Neural cell (in vitro differentiated cells): ENCODE data around the gene RGL3.

Experiments used
- EP300 ChIP-seq: fragments of 450-650 bp; conservative IDR thresholded peaks from 2 replicates; pipeline ENCODE4 v1.6.1; 2014; ENCODE audit warnings: antibody characterized with exemption, mild to moderate bottlenecking, moderate library complexity; ENCODE audit not compliant: poor library complexity, severe bottlenecking
- EZH2 ChIP-seq: fragments of 200-600, 300-800 bp; shearing (Covaris generic), sonication (generic); IDR thresholded peaks from 2 replicates; pipeline ENCODE4 v1.6.1; 2014; ENCODE audit warnings: antibody characterized with exemption, low read length, borderline replicate concordance, mild to moderate bottlenecking; ENCODE audit not compliant: insufficient read depth, poor library complexity, severe bottlenecking
- POLR2AphosphoS5 ChIP-seq: IDR thresholded peaks from 2 replicates; pipeline ENCODE4 v1.6.1; 2012
- TAF1 ChIP-seq: IDR thresholded peaks from 2 replicates; pipeline ENCODE4 v1.6.1; 2012; ENCODE audit warnings: low read depth
- TF ChIP-seq, protein P1 (sequence below): fragments of 450-650 bp; IDR thresholded peaks from 2 replicates; pipeline ENCODE4 v1.5.1; 2014; ENCODE audit warnings: antibody characterized with exemption, mild to moderate bottlenecking, moderate library complexity; ENCODE audit not compliant: poor library complexity, severe bottlenecking
- TF ChIP-seq, protein P2 (sequence below): IDR thresholded peaks from 2 replicates; pipeline ENCODE4 v1.6.1; 2012; ENCODE audit warnings: borderline replicate concordance

GRCh38 chr19:11446652-11447301 is 27.7 kb upstream of the RGL3 start:
- TF ChIP-seq, protein P1, sequence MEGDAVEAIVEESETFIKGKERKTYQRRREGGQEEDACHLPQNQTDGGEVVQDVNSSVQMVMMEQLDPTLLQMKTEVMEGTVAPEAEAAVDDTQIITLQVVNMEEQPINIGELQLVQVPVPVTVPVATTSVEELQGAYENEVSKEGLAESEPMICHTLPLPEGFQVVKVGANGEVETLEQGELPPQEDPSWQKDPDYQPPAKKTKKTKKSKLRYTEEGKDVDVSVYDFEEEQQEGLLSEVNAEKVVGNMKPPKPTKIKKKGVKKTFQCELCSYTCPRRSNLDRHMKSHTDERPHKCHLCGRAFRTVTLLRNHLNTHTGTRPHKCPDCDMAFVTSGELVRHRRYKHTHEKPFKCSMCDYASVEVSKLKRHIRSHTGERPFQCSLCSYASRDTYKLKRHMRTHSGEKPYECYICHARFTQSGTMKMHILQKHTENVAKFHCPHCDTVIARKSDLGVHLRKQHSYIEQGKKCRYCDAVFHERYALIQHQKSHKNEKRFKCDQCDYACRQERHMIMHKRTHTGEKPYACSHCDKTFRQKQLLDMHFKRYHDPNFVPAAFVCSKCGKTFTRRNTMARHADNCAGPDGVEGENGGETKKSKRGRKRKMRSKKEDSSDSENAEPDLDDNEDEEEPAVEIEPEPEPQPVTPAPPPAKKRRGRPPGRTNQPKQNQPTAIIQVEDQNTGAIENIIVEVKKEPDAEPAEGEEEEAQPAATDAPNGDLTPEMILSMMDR = peak; percentile 69
- TF ChIP-seq EP300 (no peak), TAF1 (no peak), EZH2 (no peak), POLR2AphosphoS5 (no peak)
- TF ChIP-seq, protein P2, sequence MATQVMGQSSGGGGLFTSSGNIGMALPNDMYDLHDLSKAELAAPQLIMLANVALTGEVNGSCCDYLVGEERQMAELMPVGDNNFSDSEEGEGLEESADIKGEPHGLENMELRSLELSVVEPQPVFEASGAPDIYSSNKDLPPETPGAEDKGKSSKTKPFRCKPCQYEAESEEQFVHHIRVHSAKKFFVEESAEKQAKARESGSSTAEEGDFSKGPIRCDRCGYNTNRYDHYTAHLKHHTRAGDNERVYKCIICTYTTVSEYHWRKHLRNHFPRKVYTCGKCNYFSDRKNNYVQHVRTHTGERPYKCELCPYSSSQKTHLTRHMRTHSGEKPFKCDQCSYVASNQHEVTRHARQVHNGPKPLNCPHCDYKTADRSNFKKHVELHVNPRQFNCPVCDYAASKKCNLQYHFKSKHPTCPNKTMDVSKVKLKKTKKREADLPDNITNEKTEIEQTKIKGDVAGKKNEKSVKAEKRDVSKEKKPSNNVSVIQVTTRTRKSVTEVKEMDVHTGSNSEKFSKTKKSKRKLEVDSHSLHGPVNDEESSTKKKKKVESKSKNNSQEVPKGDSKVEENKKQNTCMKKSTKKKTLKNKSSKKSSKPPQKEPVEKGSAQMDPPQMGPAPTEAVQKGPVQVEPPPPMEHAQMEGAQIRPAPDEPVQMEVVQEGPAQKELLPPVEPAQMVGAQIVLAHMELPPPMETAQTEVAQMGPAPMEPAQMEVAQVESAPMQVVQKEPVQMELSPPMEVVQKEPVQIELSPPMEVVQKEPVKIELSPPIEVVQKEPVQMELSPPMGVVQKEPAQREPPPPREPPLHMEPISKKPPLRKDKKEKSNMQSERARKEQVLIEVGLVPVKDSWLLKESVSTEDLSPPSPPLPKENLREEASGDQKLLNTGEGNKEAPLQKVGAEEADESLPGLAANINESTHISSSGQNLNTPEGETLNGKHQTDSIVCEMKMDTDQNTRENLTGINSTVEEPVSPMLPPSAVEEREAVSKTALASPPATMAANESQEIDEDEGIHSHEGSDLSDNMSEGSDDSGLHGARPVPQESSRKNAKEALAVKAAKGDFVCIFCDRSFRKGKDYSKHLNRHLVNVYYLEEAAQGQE = no peak
